CD4-positive, alpha-beta T cell treated with Interleukin-15 for 1 hour (primary cell): ENCODE results near the gene KLHL40.

Experiments
- DNase-seq: peaks from one replicate; pipeline ENCODE4 v3.0.0-alpha.2; 2020

KLHL40 gene, protein sequence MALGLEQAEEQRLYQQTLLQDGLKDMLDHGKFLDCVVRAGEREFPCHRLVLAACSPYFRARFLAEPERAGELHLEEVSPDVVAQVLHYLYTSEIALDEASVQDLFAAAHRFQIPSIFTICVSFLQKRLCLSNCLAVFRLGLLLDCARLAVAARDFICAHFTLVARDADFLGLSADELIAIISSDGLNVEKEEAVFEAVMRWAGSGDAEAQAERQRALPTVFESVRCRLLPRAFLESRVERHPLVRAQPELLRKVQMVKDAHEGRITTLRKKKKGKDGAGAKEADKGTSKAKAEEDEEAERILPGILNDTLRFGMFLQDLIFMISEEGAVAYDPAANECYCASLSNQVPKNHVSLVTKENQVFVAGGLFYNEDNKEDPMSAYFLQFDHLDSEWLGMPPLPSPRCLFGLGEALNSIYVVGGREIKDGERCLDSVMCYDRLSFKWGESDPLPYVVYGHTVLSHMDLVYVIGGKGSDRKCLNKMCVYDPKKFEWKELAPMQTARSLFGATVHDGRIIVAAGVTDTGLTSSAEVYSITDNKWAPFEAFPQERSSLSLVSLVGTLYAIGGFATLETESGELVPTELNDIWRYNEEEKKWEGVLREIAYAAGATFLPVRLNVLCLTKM

GRCh38 chr3:42685363-42685881 lies at the start of gene KLHL40:
Gene KLHL40, plus strand, starts transcription at chr3:42685537. Its CDS starts 82 bp downstream, at chr3:42685619.
- no peak for DNase-seq

DNA sequence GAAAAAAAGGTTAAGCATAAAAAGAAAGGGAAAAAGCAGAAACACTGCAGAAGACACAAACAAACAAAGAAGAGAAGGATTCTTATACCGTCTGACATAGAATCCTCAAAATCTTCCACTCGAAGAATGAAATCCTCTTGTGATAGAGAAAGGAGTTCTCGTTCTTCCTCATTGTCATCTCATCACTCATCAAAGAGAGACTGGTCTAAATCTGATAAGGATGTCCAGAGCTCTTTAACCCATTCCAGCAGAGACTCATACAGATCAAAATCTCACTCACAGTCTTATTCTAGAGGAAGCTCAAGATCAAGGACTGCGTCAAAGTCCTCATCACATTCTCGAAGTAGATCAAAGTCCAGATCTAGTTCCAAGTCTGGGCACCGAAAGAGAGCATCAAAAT lies 48.3 kb upstream of the KLHL40 start:
- no peak for DNase-seq

GRCh38 chr3:42638339-42638842 lies 46.9 kb upstream of the KLHL40 start:
- no peak for DNase-seq

- DNase-seq: no peak
Observed at GRCh38 chr3:42639192-42639591, 46.1 kb upstream of the KLHL40 start.

GRCh38 chr3:42640129-42640528 lies 45.2 kb upstream of the KLHL40 start:
- DNase-seq: no peak

DNA sequence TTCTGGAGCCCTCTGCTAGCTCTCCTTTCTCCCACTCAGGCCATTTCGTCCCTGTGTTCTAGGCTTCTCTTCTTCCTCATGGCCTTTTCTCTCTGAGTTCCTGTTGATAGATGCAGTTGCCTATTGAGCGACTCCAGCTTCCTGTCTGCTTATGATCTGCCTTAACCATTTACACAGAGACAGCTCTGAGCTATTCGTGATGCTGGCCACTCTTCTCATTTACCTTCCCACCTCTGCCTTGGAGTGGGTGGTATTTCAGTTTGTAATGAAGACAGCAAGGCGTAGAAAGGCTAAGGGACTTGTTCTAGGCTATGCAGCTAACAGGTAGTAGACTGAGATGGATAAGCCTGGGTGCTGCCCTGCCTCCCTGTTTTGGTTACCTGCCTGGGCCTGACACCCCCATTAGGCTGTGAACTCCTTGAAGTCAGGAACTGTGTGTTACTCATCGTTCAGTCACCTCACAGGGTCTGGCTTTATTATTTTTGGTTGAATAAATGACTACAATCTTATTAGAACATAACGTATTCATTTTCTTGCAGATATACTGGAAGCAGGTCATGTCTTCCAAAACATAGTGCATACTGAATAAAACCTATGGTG lies 44.5 kb upstream of the KLHL40 start:
- DNase-seq: no peak

- no peak for DNase-seq
Observed at GRCh38 chr3:42647821-42648459, 37.4 kb upstream of the KLHL40 start.

DNA sequence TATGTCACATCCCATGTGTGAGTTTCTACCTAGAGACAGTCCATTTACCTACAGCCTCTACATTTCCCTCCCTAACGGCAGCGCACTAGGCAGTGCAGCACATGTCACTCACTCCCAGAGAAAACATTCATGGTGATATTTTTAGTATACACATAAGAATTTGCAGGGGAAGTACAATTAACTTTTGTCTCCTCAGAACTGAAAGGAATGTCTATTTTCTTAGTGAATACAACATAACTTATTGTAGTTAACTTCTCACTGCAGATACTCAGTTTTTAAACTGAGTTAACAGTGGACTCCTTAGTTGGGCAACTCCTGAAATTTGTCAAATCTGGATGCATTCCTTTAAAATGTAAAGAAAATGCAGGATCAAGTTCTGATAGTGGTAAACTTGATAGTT lies 36.3 kb upstream of the KLHL40 start:
- no peak for DNase-seq

- DNase-seq: no peak
Observed at GRCh38 chr3:42649783-42650182, 35.6 kb upstream of the KLHL40 start.

- DNase-seq: no peak
Observed at GRCh38 chr3:42651248-42652091, 33.9 kb upstream of the KLHL40 start.

DNA sequence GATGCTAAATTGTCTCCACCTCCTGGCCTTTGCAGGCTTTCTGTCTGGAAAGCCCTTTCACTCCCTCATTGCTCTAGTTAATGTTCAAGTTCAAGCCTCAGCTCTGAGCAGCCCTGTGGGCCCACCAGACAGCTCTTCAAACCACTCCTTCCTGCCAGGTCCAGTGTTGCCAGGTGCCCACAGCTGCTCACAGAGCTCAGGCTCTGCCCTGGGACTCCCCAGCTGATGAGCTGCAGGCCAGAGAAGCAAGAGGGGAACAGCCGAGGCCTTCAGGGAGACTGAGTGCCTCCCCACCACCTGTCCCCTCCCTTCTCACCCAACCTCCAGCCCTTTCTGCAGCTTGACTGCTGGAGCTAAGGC lies 33.1 kb upstream of the KLHL40 start:
- no peak for DNase-seq

DNA sequence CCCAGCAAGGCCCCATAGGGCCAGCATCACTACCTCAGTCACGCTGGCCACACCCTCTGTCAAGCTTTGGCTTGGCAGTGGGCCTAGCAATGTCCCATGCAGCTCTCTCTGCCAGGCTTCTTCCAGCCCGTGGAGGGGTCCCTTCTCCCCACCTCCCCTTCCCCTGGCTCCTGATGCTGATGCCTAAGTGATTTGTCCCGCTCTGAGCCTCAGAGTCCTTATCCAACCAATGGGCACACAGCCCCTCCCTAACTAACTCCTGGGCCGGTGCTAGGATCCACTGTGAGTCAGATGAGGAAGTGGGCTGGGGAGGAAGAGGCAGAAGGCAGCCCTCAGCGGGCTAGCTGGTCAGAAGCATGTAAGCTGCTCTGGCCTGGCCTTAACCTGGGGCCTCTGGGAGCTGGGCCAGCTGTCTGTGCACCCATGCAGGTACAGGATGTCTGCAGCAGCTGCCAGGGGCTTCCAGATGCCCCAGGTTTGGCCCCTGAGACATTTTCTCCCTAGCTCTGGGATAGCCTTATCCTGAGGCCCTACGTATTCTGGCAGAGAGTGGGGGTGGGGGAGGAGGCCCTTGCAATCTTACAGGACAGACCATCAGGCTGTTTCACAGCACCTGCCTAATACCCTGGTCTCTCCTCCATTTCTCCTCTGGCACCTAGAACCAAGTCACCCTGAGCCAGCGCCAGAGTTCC lies 32.6 kb upstream of the KLHL40 start:
- peak; percentile 66 for DNase-seq

DNA sequence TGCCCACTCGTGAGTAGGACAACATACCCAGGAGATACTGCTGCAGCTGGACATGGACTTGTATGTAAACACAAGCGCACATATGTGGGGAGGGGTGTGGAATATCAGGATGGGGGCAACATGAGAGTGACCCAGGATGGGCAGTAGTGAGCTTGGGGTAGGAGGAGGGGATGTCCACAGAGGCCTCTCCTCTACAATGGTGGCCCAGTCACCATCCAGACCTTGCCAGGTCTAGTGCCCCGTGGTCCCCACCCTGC lies 32.1 kb upstream of the KLHL40 start:
- DNase-seq: no peak

DNA sequence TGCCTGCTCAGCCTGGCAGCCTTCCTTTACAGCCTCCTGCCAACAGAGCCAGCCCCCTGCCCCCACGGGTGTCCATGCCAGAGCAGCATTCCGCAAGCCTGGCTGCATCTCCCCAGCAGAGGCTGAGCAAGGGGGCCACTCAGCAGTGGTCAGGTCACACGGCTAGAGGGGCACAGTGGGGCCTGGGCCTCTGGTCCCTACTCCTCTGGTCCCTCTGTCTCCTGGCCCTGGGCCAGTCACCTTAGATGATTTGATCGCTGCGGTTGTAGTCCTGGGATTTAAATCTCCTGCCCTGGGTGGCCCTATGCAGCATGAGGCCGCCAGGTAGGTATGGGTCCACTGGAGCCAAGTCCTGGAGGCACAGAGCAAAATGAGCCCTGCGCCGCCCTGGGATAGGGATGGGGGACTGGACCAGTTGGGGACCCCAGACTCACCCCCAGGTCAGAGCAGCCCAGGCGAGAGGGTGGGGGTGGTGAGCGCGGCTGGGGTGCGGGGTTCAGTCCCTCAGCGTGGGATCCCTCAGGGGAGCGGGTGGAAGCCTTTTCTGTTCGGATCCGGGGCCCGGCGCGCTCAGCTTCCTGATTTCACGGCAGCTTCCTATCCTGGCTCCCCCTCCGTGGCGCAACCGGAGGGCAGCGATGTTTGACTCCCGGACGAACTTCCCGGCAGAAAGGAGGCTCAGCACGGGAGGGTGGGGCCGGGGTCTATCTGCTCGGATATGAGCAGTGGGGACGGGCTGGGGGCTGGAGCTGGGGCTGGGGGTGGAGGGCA lies 31.6 kb upstream of the KLHL40 start, which contains the start of gene ZBTB47:
ZBTB47 (plus strand) TSS at position 138 of the 771 bp plus-strand sequence. CDS start 4,659 bp downstream, outside the sequence.
- DNase-seq: no peak

GRCh38 chr3:42654331-42655201 lies 30.8 kb upstream of the KLHL40 start:
- no peak for DNase-seq

- DNase-seq: no peak
Observed at GRCh38 chr3:42655331-42655888, 29.9 kb upstream of the KLHL40 start.

DNA sequence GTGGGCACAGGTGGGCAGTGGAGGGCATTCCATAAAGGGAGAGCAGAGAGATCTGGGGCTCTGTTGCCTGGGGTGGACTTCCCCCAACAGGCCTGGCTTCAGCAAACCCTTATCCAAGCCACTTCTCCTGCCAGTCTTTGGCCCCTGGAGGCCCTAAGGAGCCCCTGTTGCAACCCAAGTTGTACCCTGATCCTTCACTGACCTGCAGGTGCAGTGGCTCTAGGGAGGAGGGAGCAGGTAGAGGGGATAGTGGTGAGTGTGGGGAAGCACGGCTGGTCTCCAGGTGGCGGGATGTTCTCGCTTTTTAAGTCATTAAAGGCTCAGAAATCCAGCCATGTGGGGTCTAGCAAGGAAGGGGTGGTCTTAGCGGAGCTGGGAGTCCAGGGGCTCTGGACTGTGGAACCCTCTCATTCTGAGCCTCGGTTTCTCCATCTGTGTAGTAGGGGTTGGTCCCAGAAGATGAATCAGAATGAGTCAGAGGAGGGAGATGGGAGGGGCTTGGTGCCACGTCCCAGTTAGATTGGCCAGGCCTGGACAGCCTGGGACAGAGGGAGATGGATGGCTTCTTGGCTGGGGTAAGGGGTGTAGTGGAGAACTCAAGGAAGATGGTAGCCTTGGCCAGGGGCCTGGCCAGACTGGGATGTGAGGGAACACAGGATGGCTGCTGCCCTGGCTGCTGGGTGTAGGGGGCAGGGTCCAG lies 29.2 kb upstream of the KLHL40 start:
- DNase-seq: no peak

DNA sequence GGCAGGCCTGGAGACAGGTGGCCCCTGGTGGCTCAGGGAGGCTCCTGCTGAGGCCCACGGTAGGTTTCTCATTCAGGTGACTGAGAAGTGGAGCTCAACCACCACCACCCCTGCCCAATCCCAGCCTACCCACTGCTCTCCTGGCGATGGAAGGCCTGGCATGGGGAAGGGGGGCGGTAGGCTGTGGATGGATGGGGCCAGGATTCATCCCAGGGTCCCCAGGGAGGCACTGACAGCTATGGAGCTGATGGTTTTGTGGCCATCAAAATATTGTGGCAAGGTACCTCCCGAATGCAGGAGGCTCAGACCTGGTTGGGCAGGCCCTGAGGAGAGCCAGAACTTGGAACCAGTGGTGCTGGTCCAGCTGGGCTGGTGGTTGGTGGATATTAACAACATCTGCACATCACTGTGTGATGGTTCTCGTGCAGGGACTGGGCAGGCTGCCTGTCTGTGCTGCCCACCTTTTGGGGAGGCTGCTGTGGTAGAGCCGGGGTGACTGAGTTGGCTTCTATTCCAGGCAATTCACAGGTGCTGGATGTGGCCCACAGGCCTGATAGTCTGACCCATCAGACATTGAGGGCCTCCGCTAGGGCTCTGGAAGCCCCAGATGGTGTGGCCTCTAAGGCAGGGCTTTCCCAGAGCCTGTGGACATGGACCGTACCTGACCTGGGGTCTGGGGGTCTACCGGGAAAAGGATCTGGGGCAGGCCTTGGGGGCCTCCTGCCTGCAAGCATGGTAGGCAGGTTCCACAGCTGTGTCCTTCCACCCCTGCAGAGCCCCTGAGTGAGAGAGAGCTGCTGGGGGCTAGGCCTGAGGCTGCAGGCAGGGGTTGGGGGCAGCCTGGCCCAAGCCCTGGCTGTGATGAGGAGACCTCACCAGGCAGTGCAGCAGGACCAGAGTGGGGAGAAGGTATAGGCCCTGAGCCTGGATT lies 28.4 kb upstream of the KLHL40 start:
- DNase-seq: no peak
